Loucy (cell line): ENCODE measurements around the gene PEA15.

Source experiments
- H2AFZ ChIP-seq: fragments of 200-600 bp; sonication (generic); 2 replicates; pipeline ENCODE4 v1.6.0; 2016; ENCODE audit warnings: antibody characterized with exemption, mild to moderate bottlenecking, low read length, moderate library complexity
- H3F3A ChIP-seq: fragments of 200-600 bp; 2 replicates; pipeline ENCODE4 v1.6.0; 2016; ENCODE audit warnings: antibody characterized with exemption, low read depth, mild to moderate bottlenecking
- H3K27me3 ChIP-seq: fragments of 200-600 bp; sonication (generic); 2 replicates; pipeline ENCODE4 v1.6.1; 2014; ENCODE audit warnings: low read length, mild to moderate bottlenecking; ENCODE audit not compliant: insufficient read depth, poor library complexity, severe bottlenecking
- H3K36me3 ChIP-seq: fragments of 200-600 bp; sonication (generic); 2 replicates; pipeline ENCODE4 v1.6.1; 2016; ENCODE audit warnings: low read length; ENCODE audit not compliant: insufficient read depth
- H3K4me1 ChIP-seq: fragments of 200-600 bp; sonication (generic); 2 replicates; pipeline ENCODE4 v1.5.1; 2014; ENCODE audit warnings: low read length, mild to moderate bottlenecking; ENCODE audit not compliant: insufficient read depth, poor library complexity, severe bottlenecking
- H3K4me2 ChIP-seq: fragments of 200-600 bp; sonication (generic); 2 replicates; pipeline ENCODE4 v1.6.0; 2014; ENCODE audit warnings: antibody characterized with exemption, low read length, low read depth, mild to moderate bottlenecking; ENCODE audit not compliant: poor library complexity, severe bottlenecking
- H3K4me3 ChIP-seq: fragments of 200-600 bp; sonication (generic); 2 replicates; pipeline ENCODE4 v1.5.1; 2014; ENCODE audit warnings: low read length, mild to moderate bottlenecking, mixed read lengths; ENCODE audit not compliant: poor library complexity, severe bottlenecking
- H3K79me2 ChIP-seq: fragments of 200-600 bp; sonication (generic); 2 replicates; pipeline ENCODE4 v1.6.1; 2014; ENCODE audit warnings: low read length; ENCODE audit not compliant: insufficient read depth
- H3K9ac ChIP-seq: fragments of 200-600 bp; sonication (generic); 2 replicates; pipeline ENCODE4 v1.6.0; 2014; ENCODE audit warnings: mild to moderate bottlenecking, low read depth, low read length, moderate library complexity; ENCODE audit not compliant: poor library complexity, severe bottlenecking
- H3K9me2 ChIP-seq: fragments of 200-600 bp; sonication (generic); replicated peaks from 2 replicates; pipeline ENCODE4 v1.6.1; 2016; ENCODE audit warnings: low read depth, low read length, mixed read lengths
- H3K9me3 ChIP-seq: fragments of 200-600 bp; sonication (generic); 2 replicates; pipeline ENCODE4 v1.6.1; 2014; ENCODE audit warnings: mild to moderate bottlenecking, antibody characterized with exemption, low read length, low read depth; ENCODE audit not compliant: insufficient read depth
- H4K20me1 ChIP-seq: fragments of 200-600 bp; sonication (generic); 2 replicates; pipeline ENCODE4 v1.6.0; 2014; ENCODE audit warnings: antibody characterized with exemption, low read length, mild to moderate bottlenecking; ENCODE audit not compliant: insufficient read depth, poor library complexity, severe bottlenecking
- EZH2phosphoT487 ChIP-seq: fragments of 200-600 bp; IDR thresholded peaks from 2 replicates; pipeline ENCODE4 v1.6.1; 2018; ENCODE audit warnings: antibody characterized with exemption, mild to moderate bottlenecking, moderate library complexity, borderline replicate concordance
- TF ChIP-seq, protein P1 (sequence below): fragments of 200-600 bp; sonication (generic); conservative IDR thresholded peaks from 2 replicates; pipeline ENCODE4 v1.5.1; 2014; ENCODE audit warnings: mild to moderate bottlenecking, antibody characterized with exemption, low read length

Gene PEA15

GRCh38 chr1:160251687-160252526, 46.7 kb downstream of the PEA15 start:
- H3K27me3 ChIP-seq, result no peaks in the 10 kb centered on the region
- peaks cover 14% of the 10 kb centered on the region for H4K20me1 ChIP-seq
- no peaks in the 10 kb centered on the region for H3F3A ChIP-seq
- no peak overlapping the region for H2AFZ ChIP-seq
- H3K79me2 ChIP-seq, result peaks cover 25% of the 10 kb centered on the region
- no peaks in the 10 kb centered on the region for H3K36me3 ChIP-seq
- no peaks in the 10 kb centered on the region for H3K9me2 ChIP-seq
- TF ChIP-seq, protein P1, sequence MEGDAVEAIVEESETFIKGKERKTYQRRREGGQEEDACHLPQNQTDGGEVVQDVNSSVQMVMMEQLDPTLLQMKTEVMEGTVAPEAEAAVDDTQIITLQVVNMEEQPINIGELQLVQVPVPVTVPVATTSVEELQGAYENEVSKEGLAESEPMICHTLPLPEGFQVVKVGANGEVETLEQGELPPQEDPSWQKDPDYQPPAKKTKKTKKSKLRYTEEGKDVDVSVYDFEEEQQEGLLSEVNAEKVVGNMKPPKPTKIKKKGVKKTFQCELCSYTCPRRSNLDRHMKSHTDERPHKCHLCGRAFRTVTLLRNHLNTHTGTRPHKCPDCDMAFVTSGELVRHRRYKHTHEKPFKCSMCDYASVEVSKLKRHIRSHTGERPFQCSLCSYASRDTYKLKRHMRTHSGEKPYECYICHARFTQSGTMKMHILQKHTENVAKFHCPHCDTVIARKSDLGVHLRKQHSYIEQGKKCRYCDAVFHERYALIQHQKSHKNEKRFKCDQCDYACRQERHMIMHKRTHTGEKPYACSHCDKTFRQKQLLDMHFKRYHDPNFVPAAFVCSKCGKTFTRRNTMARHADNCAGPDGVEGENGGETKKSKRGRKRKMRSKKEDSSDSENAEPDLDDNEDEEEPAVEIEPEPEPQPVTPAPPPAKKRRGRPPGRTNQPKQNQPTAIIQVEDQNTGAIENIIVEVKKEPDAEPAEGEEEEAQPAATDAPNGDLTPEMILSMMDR, result peak; percentile 86
- TF ChIP-seq EZH2phosphoT487, result no peak
- H3K9me3 ChIP-seq, result no peaks in the 10 kb centered on the region
- no peak overlapping the region for H3K4me2 ChIP-seq
- H3K4me3 ChIP-seq, result no peak overlapping the region
- H3K4me1 ChIP-seq, result peaks cover 4% of the 10 kb centered on the region
- H3K9ac ChIP-seq, result no peak overlapping the region

GRCh38 chr1:160255781-160256300, 50.7 kb downstream of the PEA15 start:
- Histone ChIP-seq H3K4me1 (peaks cover 37% of the 10 kb centered on the region), H3K4me2 (peak overlapping the region; percentile 88), H3K79me2 (peaks cover 53% of the 10 kb centered on the region)

DNA sequence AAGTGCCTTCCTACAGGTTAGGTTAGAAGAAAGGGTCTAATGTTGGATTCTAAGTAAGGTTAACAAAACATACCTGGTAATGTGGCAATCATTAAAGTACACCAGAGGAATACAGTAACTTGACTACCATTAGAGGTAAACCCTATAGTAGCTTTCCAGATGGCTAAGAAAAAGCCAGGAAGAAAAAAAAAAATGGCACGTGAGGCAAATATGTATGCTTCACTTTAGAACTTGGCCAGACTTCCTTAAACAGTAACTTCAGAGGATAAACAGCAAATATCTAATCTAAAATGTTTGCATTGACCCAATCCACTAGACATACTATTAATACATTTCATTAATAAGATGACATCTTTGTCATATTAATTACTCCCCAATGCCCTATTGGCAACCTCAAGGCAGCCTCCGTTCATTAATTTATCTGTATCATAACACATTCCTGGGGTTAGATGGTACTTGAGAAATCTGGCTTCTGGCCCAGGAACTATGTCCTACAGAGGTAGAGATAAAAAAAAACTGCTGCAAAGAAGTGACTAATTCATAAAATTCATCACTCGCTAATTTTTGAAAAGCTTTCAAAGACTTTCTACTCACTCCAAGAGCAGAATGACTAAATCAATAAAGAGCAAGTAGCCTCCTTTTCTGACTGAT, 51.3 kb downstream of the PEA15 start:
- Histone ChIP-seq H2AFZ (no peak overlapping the region), H3K4me2 (peak overlapping the region; percentile 88), H4K20me1 (peaks cover 44% of the 10 kb centered on the region), H3K79me2 (peaks cover 56% of the 10 kb centered on the region), H3K4me1 (peaks cover 43% of the 10 kb centered on the region), H3K27me3 (no peaks in the 10 kb centered on the region), H3K9me2 (no peaks in the 10 kb centered on the region), H3F3A (no peaks in the 10 kb centered on the region), H3K9me3 (no peaks in the 10 kb centered on the region), H3K9ac (peak overlapping the region; percentile 2), H3K4me3 (no peak overlapping the region), H3K36me3 (no peaks in the 10 kb centered on the region)
- no peak for TF ChIP-seq EZH2phosphoT487
- TF ChIP-seq, protein P1, result no peak

More at GRCh38 chr1:160255781-160256300, 50.7 kb downstream of the PEA15 start:
- TF ChIP-seq, protein P1, result no peak
- no peak for TF ChIP-seq EZH2phosphoT487
- H4K20me1 ChIP-seq, result peaks cover 38% of the 10 kb centered on the region
- no peaks in the 10 kb centered on the region for H3K9me2 ChIP-seq
- peak overlapping the region; percentile 2 for H3K9ac ChIP-seq
- H2AFZ ChIP-seq, result no peak overlapping the region
- no peaks in the 10 kb centered on the region for H3F3A ChIP-seq
- no peak overlapping the region for H3K4me3 ChIP-seq
- no peaks in the 10 kb centered on the region for H3K27me3 ChIP-seq
- H3K9me3 ChIP-seq, result no peaks in the 10 kb centered on the region
- no peaks in the 10 kb centered on the region for H3K36me3 ChIP-seq
